WTC11 (cell line): ENCODE measurements around the gene GRM8. TPM values are rescaled to one million over a fixed set of nuclear protein-coding genes. Genes with fewer than 3 reads are reported as not detected.

Source experiments
- ATAC-seq: fragments of 200-7000 bp; cut with Tn5 transposase; 2 replicates; pipeline ENCODE4 v1.10.0; 2021; ENCODE audit warnings: mild to moderate bottlenecking, moderate library complexity
- CTCF ChIA-PET: fragments of 300-600 bp; sonication (Branson Sonifier 250); formaldehyde crosslinking; loops from one replicate; lab custom pipeline; 2021; ENCODE audit warnings: antibody characterized with exemption; lab: Charles Lee
- POLR2A ChIA-PET: fragments of 350-600 bp; sonication (Branson Sonifier 250); formaldehyde crosslinking; loops from one replicate; lab custom pipeline; 2021; ENCODE audit warnings: antibody characterized with exemption; lab: Charles Lee
- DNase-seq: peaks from one replicate; pipeline ENCODE4 v3.0.0; 2021; ENCODE audit warnings: low spot score
- H3K27ac Mint-ChIP-seq: 2 replicates; pipeline ENCODE4 v1.8.0; 2021; ENCODE audit warnings: mixed read lengths
- H3K27me3 Mint-ChIP-seq: 2 replicates; pipeline ENCODE4 v1.8.0; 2021; ENCODE audit warnings: low read depth, mild to moderate bottlenecking, moderate library complexity, mixed read lengths
- H3K36me3 Mint-ChIP-seq: 2 replicates; pipeline ENCODE4 v1.8.0; 2021; ENCODE audit warnings: mixed read lengths
- H3K4me1 Mint-ChIP-seq: 2 replicates; pipeline ENCODE4 v1.8.0; 2022; ENCODE audit warnings: mixed read lengths
- H3K4me3 Mint-ChIP-seq: 2 replicates; pipeline ENCODE4 v1.8.0; 2021; ENCODE audit warnings: mild to moderate bottlenecking, moderate library complexity, mixed read lengths
- H3K9me3 Mint-ChIP-seq: 2 replicates; pipeline ENCODE4 v1.8.0; 2021; ENCODE audit warnings: mixed read lengths
- ATF1 ChIP-seq: sonication (generic); formaldehyde crosslinking; IDR thresholded peaks from 2 replicates; pipeline ENCODE4 v1.8.1; 2023; ENCODE audit warnings: mild to moderate bottlenecking, moderate library complexity, missing genetic modification reagents
- ELF4 ChIP-seq: sonication (generic); formaldehyde crosslinking; IDR thresholded peaks from 2 replicates; pipeline ENCODE4 v1.8.1; 2022; ENCODE audit warnings: low read depth, mild to moderate bottlenecking, moderate library complexity, missing genetic modification reagents
- EMX1 ChIP-seq: fragments of 250-450 bp; sonication (Bioruptor Pico); IDR thresholded peaks from 2 replicates; pipeline ENCODE4 v1.8.0; 2021; ENCODE audit warnings: mild to moderate bottlenecking
- ESRRA ChIP-seq: sonication (generic); formaldehyde crosslinking; IDR thresholded peaks from 2 replicates; pipeline ENCODE4 v1.8.1; 2022; ENCODE audit warnings: mild to moderate bottlenecking, missing genetic modification reagents, borderline replicate concordance
- FOXK1 ChIP-seq: sonication (generic); formaldehyde crosslinking; IDR thresholded peaks from 2 replicates; pipeline ENCODE4 v1.8.0; 2022; ENCODE audit warnings: mild to moderate bottlenecking, moderate library complexity, missing genetic modification reagents
- GTF2I ChIP-seq: fragments of 250-450 bp; sonication (Bioruptor Pico); conservative IDR thresholded peaks from 2 replicates; pipeline ENCODE4 v1.4.0; 2021; ENCODE audit warnings: mild to moderate bottlenecking
- JUN ChIP-seq: sonication (generic); formaldehyde crosslinking; IDR thresholded peaks from 2 replicates; pipeline ENCODE4 v1.8.0; 2023; ENCODE audit warnings: mild to moderate bottlenecking, missing genetic modification reagents
- NFYB ChIP-seq: sonication (generic); formaldehyde crosslinking; conservative IDR thresholded peaks from 2 replicates; pipeline ENCODE4 v1.8.0; 2022; ENCODE audit warnings: low read depth, missing genetic modification reagents
- NR3C1 ChIP-seq: sonication (generic); formaldehyde crosslinking; conservative IDR thresholded peaks from 2 replicates; pipeline ENCODE4 v1.8.1; 2023; ENCODE audit warnings: low read depth, mild to moderate bottlenecking, missing genetic modification reagents
- OVOL2 ChIP-seq: fragments of 250-450 bp; sonication (Bioruptor Pico); IDR thresholded peaks from 2 replicates; pipeline ENCODE4 v1.9.0; 2021; ENCODE audit warnings: mild to moderate bottlenecking, borderline replicate concordance
- RORB ChIP-seq: fragments of 250-450 bp; sonication (Bioruptor Pico); IDR thresholded peaks from 2 replicates; pipeline ENCODE4 v1.9.0; 2021; ENCODE audit warnings: mild to moderate bottlenecking
- SMAD4 ChIP-seq: sonication (generic); formaldehyde crosslinking; IDR thresholded peaks from 2 replicates; pipeline ENCODE4 v1.8.0; 2022; ENCODE audit warnings: mild to moderate bottlenecking, missing genetic modification reagents
- SP1 ChIP-seq: sonication (generic); formaldehyde crosslinking; conservative IDR thresholded peaks from 2 replicates; pipeline ENCODE4 v1.8.1; 2022; ENCODE audit warnings: missing genetic modification reagents
- TEAD1 ChIP-seq: sonication (generic); formaldehyde crosslinking; IDR thresholded peaks from 2 replicates; pipeline ENCODE4 v1.8.0; 2022; ENCODE audit warnings: mild to moderate bottlenecking, missing genetic modification reagents
- ZNF121 ChIP-seq: sonication (generic); formaldehyde crosslinking; IDR thresholded peaks from 2 replicates; pipeline ENCODE4 v1.8.0; 2023; ENCODE audit warnings: missing genetic modification reagents
- ZNF219 ChIP-seq: sonication (generic); formaldehyde crosslinking; IDR thresholded peaks from 2 replicates; pipeline ENCODE4 v1.8.0; 2023; ENCODE audit warnings: missing genetic modification reagents, mild to moderate bottlenecking, borderline replicate concordance
- total RNA-seq: library from RNA; stranded (reverse); gene quantifications from 3 replicates; pipeline ENCODE4 v1.2.3, GENCODE V29; 2021
- TF ChIP-seq, protein P1 (sequence below): sonication (generic); formaldehyde crosslinking; IDR thresholded peaks from 2 replicates; pipeline ENCODE4 v1.8.0; 2023; ENCODE audit warnings: mild to moderate bottlenecking, missing genetic modification reagents
- TF ChIP-seq, protein P2 (sequence below): fragments of 200-600 bp; IDR thresholded peaks from 2 replicates; pipeline ENCODE4 v1.8.0; 2022; ENCODE audit warnings: antibody characterized with exemption
- TF ChIP-seq, protein P3 (sequence below): fragments of 250-450 bp; sonication (Bioruptor Pico); IDR thresholded peaks from 2 replicates; pipeline ENCODE4 v1.9.0; 2021; ENCODE audit warnings: moderate library complexity, mild to moderate bottlenecking, inconsistent platforms, borderline replicate concordance
- TF ChIP-seq, protein P4 (sequence below): fragments of 250-450 bp; sonication (Bioruptor Pico); IDR thresholded peaks from 2 replicates; pipeline ENCODE4 v2.1.2; 2022; ENCODE audit warnings: mild to moderate bottlenecking, moderate library complexity
- TF ChIP-seq, protein P5 (sequence below): sonication (generic); formaldehyde crosslinking; IDR thresholded peaks from 2 replicates; pipeline ENCODE4 v1.8.0; 2022; ENCODE audit warnings: mild to moderate bottlenecking, missing genetic modification reagents
- TF ChIP-seq, protein P6 (sequence below): sonication (generic); formaldehyde crosslinking; IDR thresholded peaks from 2 replicates; pipeline ENCODE4 v1.8.1; 2023; ENCODE audit warnings: mild to moderate bottlenecking, moderate library complexity, missing genetic modification reagents

GRM8 gene
- total RNA-seq, 1 experiment from 2014 or later, result 2.3 TPM

DNA sequence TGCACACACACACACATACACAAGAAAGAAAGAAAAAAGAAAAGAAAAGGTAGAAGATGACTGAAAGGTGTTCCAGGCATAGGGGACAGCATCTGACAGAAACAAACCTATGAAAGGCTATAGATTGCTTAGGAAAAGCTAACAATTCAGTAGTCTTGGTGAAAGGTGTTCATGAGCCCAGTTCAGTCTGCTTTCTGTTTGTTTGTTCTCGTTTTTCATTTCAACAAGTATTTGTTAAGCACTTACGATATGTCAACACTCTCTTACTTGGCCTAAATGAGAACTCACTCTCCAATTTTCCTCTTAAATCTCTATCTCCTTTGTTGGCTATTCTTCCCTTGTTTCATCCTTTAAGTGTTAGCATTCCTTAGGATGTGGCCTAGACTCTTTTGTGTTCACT, 133.2 kb downstream of the GRM8 start (continued):
- TF ChIP-seq, protein P1, sequence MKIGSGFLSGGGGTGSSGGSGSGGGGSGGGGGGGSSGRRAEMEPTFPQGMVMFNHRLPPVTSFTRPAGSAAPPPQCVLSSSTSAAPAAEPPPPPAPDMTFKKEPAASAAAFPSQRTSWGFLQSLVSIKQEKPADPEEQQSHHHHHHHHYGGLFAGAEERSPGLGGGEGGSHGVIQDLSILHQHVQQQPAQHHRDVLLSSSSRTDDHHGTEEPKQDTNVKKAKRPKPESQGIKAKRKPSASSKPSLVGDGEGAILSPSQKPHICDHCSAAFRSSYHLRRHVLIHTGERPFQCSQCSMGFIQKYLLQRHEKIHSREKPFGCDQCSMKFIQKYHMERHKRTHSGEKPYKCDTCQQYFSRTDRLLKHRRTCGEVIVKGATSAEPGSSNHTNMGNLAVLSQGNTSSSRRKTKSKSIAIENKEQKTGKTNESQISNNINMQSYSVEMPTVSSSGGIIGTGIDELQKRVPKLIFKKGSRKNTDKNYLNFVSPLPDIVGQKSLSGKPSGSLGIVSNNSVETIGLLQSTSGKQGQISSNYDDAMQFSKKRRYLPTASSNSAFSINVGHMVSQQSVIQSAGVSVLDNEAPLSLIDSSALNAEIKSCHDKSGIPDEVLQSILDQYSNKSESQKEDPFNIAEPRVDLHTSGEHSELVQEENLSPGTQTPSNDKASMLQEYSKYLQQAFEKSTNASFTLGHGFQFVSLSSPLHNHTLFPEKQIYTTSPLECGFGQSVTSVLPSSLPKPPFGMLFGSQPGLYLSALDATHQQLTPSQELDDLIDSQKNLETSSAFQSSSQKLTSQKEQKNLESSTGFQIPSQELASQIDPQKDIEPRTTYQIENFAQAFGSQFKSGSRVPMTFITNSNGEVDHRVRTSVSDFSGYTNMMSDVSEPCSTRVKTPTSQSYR (CRISPR knock-in tag), result no peak
- TF ChIP-seq EMX1 (no peak), NFYB (CRISPR knock-in tag) (no peak), SP1 (no peak)

DNA sequence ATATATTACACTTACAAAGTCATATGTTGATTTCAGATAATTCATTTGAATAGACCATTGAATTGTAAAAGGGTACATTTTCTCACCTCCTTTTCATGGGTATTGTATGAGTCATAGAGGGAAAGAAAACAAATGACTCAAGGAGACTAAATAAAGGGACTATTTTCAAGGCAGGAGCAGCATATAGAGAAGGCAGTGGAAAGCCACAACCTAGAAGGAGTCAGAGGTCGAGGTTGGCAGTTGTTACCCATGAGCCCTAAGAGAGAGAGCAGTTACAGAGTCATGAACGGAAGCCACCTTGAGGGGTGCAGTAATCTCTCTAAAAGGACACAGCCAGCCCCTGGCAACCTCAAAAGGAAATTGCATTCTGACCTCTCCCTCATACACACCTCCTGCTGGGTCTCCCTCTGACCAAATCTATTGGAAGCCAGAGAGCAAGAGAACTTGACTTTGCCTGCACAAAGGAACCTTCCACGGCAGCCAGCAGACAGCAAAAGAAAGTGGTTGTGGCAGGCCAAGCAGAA, 137.9 kb downstream of the GRM8 start:
- no peaks in the 10 kb centered on the region; the same call in 1 of the 2 replicates for H3K27me3 Mint-ChIP-seq
- no peak for DNase-seq
- H3K4me3 Mint-ChIP-seq, result no peak overlapping the region
- peak; percentile 36; the same call in 1 of the 2 replicates for ATAC-seq
- CTCF ChIA-PET, result no interaction called here
- POLR2A ChIA-PET, result no interaction called here
- H3K4me1 Mint-ChIP-seq, result peaks cover 15% of the 10 kb centered on the region
- H3K36me3 Mint-ChIP-seq, result no peaks in the 10 kb centered on the region
- peaks cover 8% of the 10 kb centered on the region; the same call in 1 of the 2 replicates for H3K9me3 Mint-ChIP-seq
- no peak overlapping the region for H3K27ac Mint-ChIP-seq
- TF ChIP-seq RORB (CRISPR knock-in tag), result no peak
- TF ChIP-seq, protein P2, sequence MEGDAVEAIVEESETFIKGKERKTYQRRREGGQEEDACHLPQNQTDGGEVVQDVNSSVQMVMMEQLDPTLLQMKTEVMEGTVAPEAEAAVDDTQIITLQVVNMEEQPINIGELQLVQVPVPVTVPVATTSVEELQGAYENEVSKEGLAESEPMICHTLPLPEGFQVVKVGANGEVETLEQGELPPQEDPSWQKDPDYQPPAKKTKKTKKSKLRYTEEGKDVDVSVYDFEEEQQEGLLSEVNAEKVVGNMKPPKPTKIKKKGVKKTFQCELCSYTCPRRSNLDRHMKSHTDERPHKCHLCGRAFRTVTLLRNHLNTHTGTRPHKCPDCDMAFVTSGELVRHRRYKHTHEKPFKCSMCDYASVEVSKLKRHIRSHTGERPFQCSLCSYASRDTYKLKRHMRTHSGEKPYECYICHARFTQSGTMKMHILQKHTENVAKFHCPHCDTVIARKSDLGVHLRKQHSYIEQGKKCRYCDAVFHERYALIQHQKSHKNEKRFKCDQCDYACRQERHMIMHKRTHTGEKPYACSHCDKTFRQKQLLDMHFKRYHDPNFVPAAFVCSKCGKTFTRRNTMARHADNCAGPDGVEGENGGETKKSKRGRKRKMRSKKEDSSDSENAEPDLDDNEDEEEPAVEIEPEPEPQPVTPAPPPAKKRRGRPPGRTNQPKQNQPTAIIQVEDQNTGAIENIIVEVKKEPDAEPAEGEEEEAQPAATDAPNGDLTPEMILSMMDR, result no peak
- TF ChIP-seq, protein P3, sequence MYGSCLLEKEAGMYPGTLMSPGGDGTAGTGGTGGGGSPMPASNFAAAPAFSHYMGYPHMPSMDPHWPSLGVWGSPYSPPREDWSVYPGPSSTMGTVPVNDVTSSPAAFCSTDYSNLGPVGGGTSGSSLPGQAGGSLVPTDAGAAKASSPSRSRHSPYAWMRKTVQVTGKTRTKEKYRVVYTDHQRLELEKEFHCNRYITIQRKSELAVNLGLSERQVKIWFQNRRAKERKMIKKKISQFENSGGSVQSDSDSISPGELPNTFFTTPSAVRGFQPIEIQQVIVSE (CRISPR knock-in tag), result no peak
- TF ChIP-seq GTF2I (CRISPR knock-in tag), result no peak
- no peak for TF ChIP-seq FOXK1 (CRISPR knock-in tag)

DNA sequence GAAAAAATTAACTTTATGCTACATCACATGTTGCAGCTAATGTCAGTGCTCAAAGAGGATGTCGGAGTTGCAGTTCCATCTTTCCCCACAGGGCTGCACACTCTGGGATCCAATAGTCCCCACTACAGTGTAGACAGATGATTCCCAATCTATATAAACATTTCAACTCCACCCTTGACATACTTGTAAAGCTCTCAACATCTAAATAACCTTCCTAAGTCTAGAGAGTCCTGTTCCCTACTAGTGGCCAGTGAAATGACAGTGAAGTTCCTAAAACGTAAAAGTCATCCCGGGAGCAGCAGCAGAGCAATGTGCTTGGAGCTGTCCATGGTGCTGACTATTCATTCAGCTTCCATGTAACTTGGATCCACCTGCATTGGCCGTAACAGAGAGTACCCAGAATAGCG, 145.1 kb downstream of the GRM8 start:
- Mint-ChIP-seq H3K27ac (no peak overlapping the region), H3K9me3 (peaks cover 18% of the 10 kb centered on the region)
- TF ChIP-seq, protein P4, sequence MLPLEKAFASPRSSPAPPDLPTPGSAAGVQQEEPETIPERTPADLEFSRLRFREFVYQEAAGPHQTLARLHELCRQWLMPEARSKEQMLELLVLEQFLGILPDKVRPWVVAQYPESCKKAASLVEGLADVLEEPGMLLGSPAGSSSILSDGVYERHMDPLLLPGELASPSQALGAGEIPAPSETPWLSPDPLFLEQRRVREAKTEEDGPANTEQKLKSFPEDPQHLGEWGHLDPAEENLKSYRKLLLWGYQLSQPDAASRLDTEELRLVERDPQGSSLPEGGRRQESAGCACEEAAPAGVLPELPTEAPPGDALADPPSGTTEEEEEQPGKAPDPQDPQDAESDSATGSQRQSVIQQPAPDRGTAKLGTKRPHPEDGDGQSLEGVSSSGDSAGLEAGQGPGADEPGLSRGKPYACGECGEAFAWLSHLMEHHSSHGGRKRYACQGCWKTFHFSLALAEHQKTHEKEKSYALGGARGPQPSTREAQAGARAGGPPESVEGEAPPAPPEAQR (CRISPR knock-in tag), result no peak
- TF ChIP-seq FOXK1 (CRISPR knock-in tag), result peak; percentile 29; the same call in 1 of the 2 replicates
- TF ChIP-seq, protein P5, sequence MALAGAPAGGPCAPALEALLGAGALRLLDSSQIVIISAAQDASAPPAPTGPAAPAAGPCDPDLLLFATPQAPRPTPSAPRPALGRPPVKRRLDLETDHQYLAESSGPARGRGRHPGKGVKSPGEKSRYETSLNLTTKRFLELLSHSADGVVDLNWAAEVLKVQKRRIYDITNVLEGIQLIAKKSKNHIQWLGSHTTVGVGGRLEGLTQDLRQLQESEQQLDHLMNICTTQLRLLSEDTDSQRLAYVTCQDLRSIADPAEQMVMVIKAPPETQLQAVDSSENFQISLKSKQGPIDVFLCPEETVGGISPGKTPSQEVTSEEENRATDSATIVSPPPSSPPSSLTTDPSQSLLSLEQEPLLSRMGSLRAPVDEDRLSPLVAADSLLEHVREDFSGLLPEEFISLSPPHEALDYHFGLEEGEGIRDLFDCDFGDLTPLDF, result 0 out of 2 replicates have a peak, but pooled peaks have one; percentile 73
- peak; percentile 95 for TF ChIP-seq TEAD1 (CRISPR knock-in tag)
- TF ChIP-seq GTF2I (CRISPR knock-in tag), result no peak
- TF ChIP-seq OVOL2 (CRISPR knock-in tag), result no peak
- TF ChIP-seq, protein P6, sequence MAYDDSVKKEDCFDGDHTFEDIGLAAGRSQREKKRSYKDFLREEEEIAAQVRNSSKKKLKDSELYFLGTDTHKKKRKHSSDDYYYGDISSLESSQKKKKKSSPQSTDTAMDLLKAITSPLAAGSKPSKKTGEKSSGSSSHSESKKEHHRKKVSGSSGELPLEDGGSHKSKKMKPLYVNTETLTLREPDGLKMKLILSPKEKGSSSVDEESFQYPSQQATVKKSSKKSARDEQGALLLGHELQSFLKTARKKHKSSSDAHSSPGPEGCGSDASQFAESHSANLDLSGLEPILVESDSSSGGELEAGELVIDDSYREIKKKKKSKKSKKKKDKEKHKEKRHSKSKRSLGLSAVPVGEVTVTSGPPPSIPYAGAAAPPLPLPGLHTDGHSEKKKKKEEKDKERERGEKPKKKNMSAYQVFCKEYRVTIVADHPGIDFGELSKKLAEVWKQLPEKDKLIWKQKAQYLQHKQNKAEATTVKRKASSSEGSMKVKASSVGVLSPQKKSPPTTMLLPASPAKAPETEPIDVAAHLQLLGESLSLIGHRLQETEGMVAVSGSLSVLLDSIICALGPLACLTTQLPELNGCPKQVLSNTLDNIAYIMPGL (CRISPR knock-in tag), result no peak
- no peak for TF ChIP-seq ELF4 (CRISPR knock-in tag)
- TF ChIP-seq ZNF219 (CRISPR knock-in tag), result no peak; the same call in 1 of the 2 replicates
- no peak for TF ChIP-seq ATF1 (CRISPR knock-in tag)
- peak; percentile 89 for TF ChIP-seq JUN (CRISPR knock-in tag)
- TF ChIP-seq, protein P2, result peak; percentile 41
- TF ChIP-seq ESRRA (CRISPR knock-in tag), result no peak
- 0 out of 2 replicates have a peak, but pooled peaks have one; percentile 47 for TF ChIP-seq SMAD4 (CRISPR knock-in tag)
- TF ChIP-seq ZNF121 (CRISPR knock-in tag), result no peak
- no peak for TF ChIP-seq NR3C1 (CRISPR knock-in tag)

More for the DNA sequence above, 145.1 kb downstream of the GRM8 start:
- peak; percentile 66 for DNase-seq
- H3K4me1 Mint-ChIP-seq, result no peaks in the 10 kb centered on the region
- peaks cover 3% of the 10 kb centered on the region for H3K27me3 Mint-ChIP-seq
- POLR2A ChIA-PET, result no interaction called here
- peak; percentile 96 for ATAC-seq
- H3K4me3 Mint-ChIP-seq, result no peak overlapping the region
- CTCF ChIA-PET, result interaction anchor here (0.6 to 1.5 kb wide), 26 partner anchors 8 to 305 kb away, joined by 3 to 27 read pairs (median 4); no protein-coding TSS in a partner anchor
- peaks cover 6% of the 10 kb centered on the region for H3K36me3 Mint-ChIP-seq
